ENCODE results near the gene NPPC.

Gene NPPC

DNA sequence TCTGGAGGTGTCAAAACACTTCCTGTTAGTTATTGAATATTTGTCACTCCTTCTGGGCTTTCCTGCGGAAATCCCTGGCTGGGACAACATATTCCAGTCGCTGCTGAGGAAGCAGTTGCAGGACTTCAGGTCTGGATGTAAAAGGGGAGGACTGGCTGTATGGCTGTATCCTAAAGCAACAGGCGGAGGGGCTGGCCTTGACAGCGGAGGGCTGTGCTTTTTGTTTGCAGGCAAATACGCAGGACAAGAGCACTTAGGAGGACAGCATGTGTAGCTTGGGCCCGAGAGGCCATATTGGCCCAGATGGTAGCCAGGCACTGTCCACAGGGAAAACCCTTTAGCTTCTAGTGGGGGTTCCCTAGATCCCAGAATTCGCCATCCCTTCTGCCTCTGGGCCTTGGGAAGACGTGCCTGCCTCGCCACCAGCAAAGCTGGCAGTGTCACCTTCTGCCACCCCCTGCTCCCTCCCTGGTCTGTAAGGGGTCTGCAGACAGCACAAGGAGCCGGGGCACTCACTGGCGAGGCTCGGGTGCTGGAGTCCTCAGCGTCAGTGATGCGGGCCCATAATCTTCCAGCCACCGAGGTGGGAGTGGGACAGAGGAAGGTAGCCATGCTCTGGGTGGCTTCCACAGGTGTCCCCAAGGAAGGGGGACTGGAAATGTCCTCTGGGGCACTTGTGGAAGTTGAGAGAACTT is 6.7 kb downstream of the NPPC start:
- Histone ChIP-seq H3K9me3 (ENCODE audit: low read length) (no peaks in the 10 kb centered on the region), H3K9me2 (ENCODE audit: low read depth, low read length) (no peaks in the 10 kb centered on the region), H3K79me2 (ENCODE audit: insufficient read depth, low read length) (no peaks in the 10 kb centered on the region), H3K4me1 (ENCODE audit: insufficient read depth, low read length, severe bottlenecking) (no peaks in the 10 kb centered on the region), H3K4me3 (ENCODE audit: low read depth, low read length, poor library complexity, severe bottlenecking) (no peak overlapping the region), H3F3A (ENCODE audit: insufficient read depth, low read length) (no peaks in the 10 kb centered on the region), H3K36me3 (ENCODE audit: insufficient read depth, low read length) (no peaks in the 10 kb centered on the region), H3K4me2 (ENCODE audit: low read length) (no peak overlapping the region), H4K20me1 (ENCODE audit: insufficient read depth, low read length) (no peaks in the 10 kb centered on the region), H3K27ac (ENCODE audit: low read depth, low read length, poor library complexity, severe bottlenecking) (no peak overlapping the region), H2AFZ (ENCODE audit: low read length) (no peak overlapping the region), H3K27me3 (ENCODE audit: insufficient read depth, low read length) (no peaks in the 10 kb centered on the region), H3K9ac (ENCODE audit: low read length) (no peak overlapping the region)
- TF ChIP-seq EZH2 (IDR thresholded peaks at IDR 0.05; ENCODE audit: borderline replicate concordance, low read length): no peak
- TF ChIP-seq, protein P1, sequence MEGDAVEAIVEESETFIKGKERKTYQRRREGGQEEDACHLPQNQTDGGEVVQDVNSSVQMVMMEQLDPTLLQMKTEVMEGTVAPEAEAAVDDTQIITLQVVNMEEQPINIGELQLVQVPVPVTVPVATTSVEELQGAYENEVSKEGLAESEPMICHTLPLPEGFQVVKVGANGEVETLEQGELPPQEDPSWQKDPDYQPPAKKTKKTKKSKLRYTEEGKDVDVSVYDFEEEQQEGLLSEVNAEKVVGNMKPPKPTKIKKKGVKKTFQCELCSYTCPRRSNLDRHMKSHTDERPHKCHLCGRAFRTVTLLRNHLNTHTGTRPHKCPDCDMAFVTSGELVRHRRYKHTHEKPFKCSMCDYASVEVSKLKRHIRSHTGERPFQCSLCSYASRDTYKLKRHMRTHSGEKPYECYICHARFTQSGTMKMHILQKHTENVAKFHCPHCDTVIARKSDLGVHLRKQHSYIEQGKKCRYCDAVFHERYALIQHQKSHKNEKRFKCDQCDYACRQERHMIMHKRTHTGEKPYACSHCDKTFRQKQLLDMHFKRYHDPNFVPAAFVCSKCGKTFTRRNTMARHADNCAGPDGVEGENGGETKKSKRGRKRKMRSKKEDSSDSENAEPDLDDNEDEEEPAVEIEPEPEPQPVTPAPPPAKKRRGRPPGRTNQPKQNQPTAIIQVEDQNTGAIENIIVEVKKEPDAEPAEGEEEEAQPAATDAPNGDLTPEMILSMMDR (IDR thresholded peaks at IDR 0.05; ENCODE audit: low read length): no peak

DNA sequence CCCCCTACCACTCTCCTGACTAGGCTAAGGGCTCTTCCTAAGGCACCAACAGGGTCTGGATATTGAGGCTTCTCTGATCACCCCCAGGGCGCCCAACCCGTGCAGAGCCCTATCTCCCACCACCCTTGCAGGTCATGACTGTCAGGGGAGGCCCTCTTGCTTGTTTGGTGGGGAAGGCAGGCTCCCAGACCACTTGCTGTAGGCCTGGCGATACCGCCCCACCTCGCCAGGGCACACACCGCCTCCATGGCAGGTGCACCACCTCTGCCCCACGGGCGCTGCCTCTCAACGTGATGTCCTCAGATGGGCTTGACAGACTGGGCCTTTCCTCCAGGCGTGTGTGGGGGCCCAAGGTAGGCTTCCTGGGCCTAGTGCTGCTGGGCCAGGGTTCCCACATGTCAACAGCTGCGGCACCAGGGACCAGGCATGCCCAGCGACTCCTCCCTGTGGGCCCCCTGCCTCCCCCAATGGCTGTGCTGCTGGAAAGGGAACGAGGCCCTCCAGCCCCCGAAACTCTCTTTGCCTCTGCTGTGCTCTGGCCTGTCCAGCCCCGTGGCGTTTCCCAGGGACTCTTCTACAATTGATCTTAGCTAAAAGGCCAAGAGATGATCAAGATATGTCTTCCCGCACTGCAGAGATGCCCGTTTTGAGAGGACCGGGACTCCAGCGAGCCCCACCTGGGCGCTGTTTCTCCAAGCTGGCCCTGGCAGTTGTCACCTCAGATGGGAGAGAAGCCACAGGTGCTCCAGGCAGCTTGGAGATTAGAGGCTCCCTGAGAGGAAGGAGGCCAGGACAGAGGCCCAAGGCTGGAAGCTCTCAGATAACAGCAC is 7.5 kb downstream of the NPPC start:
- Histone ChIP-seq H3K79me2 (ENCODE audit: insufficient read depth, low read length) (no peaks in the 10 kb centered on the region), H3K27ac (ENCODE audit: low read depth, low read length, poor library complexity, severe bottlenecking) (no peak overlapping the region), H3K4me2 (ENCODE audit: low read length) (no peak overlapping the region), H3K9me2 (ENCODE audit: low read depth, low read length) (no peaks in the 10 kb centered on the region), H3K27me3 (ENCODE audit: insufficient read depth, low read length) (no peaks in the 10 kb centered on the region), H3K4me3 (ENCODE audit: low read depth, low read length, poor library complexity, severe bottlenecking) (no peak overlapping the region), H3K4me1 (ENCODE audit: insufficient read depth, low read length, severe bottlenecking) (no peaks in the 10 kb centered on the region), H3K9ac (ENCODE audit: low read length) (no peak overlapping the region), H2AFZ (ENCODE audit: low read length) (no peak overlapping the region), H3F3A (ENCODE audit: insufficient read depth, low read length) (no peaks in the 10 kb centered on the region), H3K36me3 (ENCODE audit: insufficient read depth, low read length) (no peaks in the 10 kb centered on the region), H4K20me1 (ENCODE audit: insufficient read depth, low read length) (no peaks in the 10 kb centered on the region), H3K9me3 (ENCODE audit: low read length) (no peaks in the 10 kb centered on the region)
- no peak for TF ChIP-seq EZH2 (IDR thresholded peaks at IDR 0.05; ENCODE audit: borderline replicate concordance, low read length)
- TF ChIP-seq, protein P1 (IDR thresholded peaks at IDR 0.05; ENCODE audit: low read length): no peak

DNA sequence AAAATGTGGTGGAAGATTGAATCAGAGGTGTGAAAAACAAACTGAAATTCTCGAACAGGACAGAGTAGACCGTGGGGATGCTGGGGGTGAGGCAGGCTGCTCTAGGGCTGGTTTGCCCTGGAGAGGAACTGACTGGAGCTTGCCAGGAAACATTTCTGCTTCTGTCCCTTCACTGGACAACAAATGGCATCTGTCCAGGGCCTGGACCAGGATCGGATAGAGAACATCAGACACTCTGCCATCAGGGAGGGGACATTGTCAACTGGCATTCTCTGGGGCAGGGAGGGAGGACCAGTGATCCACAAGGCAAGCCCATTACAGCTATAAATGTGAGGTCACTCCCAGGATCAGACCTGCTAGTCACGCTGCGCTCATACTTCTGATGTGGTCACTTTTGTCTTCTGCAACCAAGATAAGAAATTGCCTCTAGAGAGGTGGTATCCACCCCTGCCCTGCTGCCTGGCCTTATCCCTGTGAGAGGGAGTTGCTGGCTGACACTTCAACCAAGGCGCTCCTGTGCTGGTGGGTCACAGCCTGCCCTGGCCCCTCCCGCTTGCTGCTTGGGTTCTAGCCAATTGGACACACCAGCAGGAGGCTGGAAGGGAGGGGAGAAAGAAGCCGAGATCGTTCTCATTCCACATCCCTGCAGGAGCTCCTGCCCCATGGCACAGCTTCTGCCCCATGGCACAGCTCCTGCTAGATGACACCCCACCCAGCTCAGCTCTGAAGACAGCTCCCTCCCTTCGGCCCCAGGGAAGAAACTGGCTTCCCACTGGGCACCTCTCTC is 8.7 kb downstream of the NPPC start:
- Histone ChIP-seq H3K4me3 (ENCODE audit: low read depth, low read length, poor library complexity, severe bottlenecking) (no peak overlapping the region), H3K36me3 (ENCODE audit: insufficient read depth, low read length) (no peaks in the 10 kb centered on the region), H3K9ac (ENCODE audit: low read length) (no peak overlapping the region), H3K4me1 (ENCODE audit: insufficient read depth, low read length, severe bottlenecking) (no peaks in the 10 kb centered on the region), H3F3A (ENCODE audit: insufficient read depth, low read length) (no peaks in the 10 kb centered on the region), H3K27ac (ENCODE audit: low read depth, low read length, poor library complexity, severe bottlenecking) (no peak overlapping the region), H3K79me2 (ENCODE audit: insufficient read depth, low read length) (no peaks in the 10 kb centered on the region), H3K27me3 (ENCODE audit: insufficient read depth, low read length) (no peaks in the 10 kb centered on the region), H3K9me3 (ENCODE audit: low read length) (no peaks in the 10 kb centered on the region), H4K20me1 (ENCODE audit: insufficient read depth, low read length) (no peaks in the 10 kb centered on the region), H3K9me2 (ENCODE audit: low read depth, low read length) (no peaks in the 10 kb centered on the region), H2AFZ (ENCODE audit: low read length) (no peak overlapping the region), H3K4me2 (ENCODE audit: low read length) (no peak overlapping the region)
- TF ChIP-seq, protein P1 (IDR thresholded peaks at IDR 0.05; ENCODE audit: low read length): no peak
- TF ChIP-seq EZH2 (IDR thresholded peaks at IDR 0.05; ENCODE audit: borderline replicate concordance, low read length): no peak

All from OCI-LY1 (cell line).